ENCODE results near the gene ZNF57. TPM values are rescaled to one million over a fixed set of nuclear protein-coding genes. Genes with fewer than 3 reads are reported as not detected.
"Not testable (repeated sequence)": the region's sequence is repeated elsewhere in the genome, so short reads cannot be mapped to it uniquely, and the experiment has no call there.

The ZNF57 gene
- total RNA-seq, 1 experiment from 2014 or later, result 18.9 TPM

GRCh38 chr19:2877398-2878331 is 23.1 kb upstream of the ZNF57 start:
- H3K27ac ChIP-seq, result no peak overlapping the region
- H3K9me3 ChIP-seq (replicated peaks), result peaks cover 33% of the 10 kb centered on the region
- no peaks in the 10 kb centered on the region for H3K27me3 ChIP-seq
- H3K36me3 ChIP-seq, result peaks cover 87% of the 10 kb centered on the region
- no peaks in the 10 kb centered on the region for H3K4me1 ChIP-seq
- H3K4me3 ChIP-seq, result no peak overlapping the region
- DNase-seq, result no peak

DNA sequence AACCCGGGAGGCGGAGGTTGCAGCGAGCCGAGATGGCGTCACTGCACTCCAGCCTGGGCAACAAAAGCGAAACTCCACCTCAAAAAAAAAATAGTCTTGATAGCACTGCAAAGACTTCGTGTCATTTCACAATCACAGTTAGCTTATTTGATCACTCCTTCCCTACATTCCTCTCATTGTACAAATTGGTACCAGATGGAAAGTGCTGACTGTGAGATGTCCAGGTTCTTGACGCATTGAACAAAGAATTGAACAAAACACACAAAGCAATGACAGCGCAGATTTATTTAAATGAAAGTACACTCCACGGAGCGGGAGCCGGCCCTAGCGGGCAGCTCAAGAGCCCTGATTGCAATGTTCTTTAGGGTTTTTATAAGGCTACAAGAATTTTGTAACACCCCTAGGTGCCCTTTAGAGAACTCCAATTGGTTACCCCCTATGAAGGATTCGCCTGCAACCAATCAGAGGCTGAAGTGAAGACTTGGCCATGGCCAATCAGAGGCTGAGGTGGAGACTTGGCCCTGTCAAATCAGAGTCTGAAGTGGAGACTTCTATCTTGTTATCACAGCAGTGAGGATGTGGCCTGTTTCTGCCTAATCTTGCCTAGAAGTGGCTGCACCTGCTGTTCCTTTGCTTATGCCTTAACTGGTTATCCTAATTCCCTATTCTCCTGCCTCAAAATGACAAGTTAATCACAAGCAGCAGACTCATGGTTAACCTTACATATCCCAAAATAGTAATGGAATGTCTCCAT is 16.9 kb upstream of the ZNF57 start:
- Histone ChIP-seq H3K9me3 (replicated peaks) (peaks cover 10% of the 10 kb centered on the region), H3K27ac (no peak overlapping the region), H3K4me1 (peaks cover 4% of the 10 kb centered on the region), H3K4me3 (no peak overlapping the region), H3K36me3 (peaks cover 27% of the 10 kb centered on the region), H3K27me3 (no peaks in the 10 kb centered on the region)
- no peak for DNase-seq

DNA sequence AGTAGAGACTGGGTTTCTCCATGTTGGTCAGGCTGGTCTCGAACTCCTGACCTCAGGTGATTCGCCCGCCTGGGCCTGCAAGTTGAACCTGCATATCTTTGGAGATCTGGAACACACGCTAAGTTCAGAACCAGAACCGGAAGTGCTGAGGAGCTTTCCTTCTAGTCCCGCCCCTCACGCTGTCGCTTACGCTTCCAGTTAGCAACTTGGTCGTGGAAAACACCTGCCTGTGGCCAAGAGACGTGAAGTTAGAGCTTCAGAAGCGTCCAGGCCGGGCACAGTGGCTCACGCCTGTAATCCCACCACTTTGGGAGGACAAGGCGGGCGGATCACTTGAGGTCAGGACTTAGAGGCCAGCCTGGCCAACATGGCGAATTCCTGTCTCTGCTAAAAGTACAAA is 15.0 kb upstream of the ZNF57 start:
- Histone ChIP-seq H3K36me3 (peaks cover 10% of the 10 kb centered on the region; the same call in 1 of the 2 replicates), H3K27me3 (no peaks in the 10 kb centered on the region), H3K9me3 (replicated peaks) (no peaks in the 10 kb centered on the region; the same call in 1 of the 2 replicates), H3K4me1 (peaks cover 4% of the 10 kb centered on the region), H3K4me3 (no peak overlapping the region), H3K27ac (no peak overlapping the region)
- no peak for DNase-seq

- DNase-seq, result peak; percentile 47 to 85
- H3K36me3 ChIP-seq, result no peaks in the 10 kb centered on the region
- no peaks in the 10 kb centered on the region for H3K27me3 ChIP-seq
- H3K9me3 ChIP-seq (replicated peaks), result no peaks in the 10 kb centered on the region
- H3K4me3 ChIP-seq, result no peak overlapping the region
- H3K27ac ChIP-seq, result no peak overlapping the region
- peaks cover 4% of the 10 kb centered on the region for H3K4me1 ChIP-seq
These were observed 13.3 kb upstream of the ZNF57 start for GRCh38 chr19:2887391-2887914.

DNA sequence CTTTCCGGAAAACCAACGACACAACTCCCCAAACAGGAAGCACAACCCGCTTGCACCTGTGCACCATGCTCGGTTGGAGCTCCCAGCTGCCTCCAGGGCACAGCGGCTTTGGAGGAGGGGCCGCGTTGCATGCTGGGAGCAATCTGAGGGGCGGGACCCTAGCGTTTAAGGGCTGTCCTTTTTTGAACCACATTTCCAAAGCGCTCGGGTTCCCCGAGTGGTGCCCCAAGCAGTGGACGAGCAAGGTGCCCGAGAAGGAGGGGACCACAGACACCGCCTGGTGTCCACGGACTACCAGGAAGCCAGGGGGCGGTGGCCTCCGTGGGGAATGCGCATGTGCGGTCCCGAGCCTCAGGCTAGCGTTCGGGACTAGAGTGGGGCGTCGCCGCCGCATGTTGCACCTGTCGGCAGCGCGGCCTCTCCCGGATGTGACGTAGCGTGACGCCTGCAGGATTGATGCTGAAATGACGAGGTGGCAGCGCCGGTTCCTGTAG is 11.9 kb upstream of the ZNF57 start:
- Histone ChIP-seq H3K27me3 (no peaks in the 10 kb centered on the region), H3K9me3 (replicated peaks) (no peaks in the 10 kb centered on the region), H3K27ac (peak overlapping the region; percentile 82), H3K36me3 (no peaks in the 10 kb centered on the region), H3K4me1 (peaks cover 4% of the 10 kb centered on the region), H3K4me3 (peak overlapping the region; percentile 61)
- DNase-seq, result peak; percentile 86 to 88

- H3K4me3 ChIP-seq; H3K4me1 ChIP-seq; H3K9me3 ChIP-seq (replicated peaks); DNase-seq; H3K27me3 ChIP-seq; H3K36me3 ChIP-seq; H3K27ac ChIP-seq: not testable (repeated sequence)
These were observed 10.2 kb upstream of the ZNF57 start for GRCh38 chr19:2890531-2890930.

GRCh38 chr19:2896694-2897093 is 4.0 kb upstream of the ZNF57 start:
- no peaks in the 10 kb centered on the region for H3K27me3 ChIP-seq
- no peak overlapping the region for H3K27ac ChIP-seq

DNA sequence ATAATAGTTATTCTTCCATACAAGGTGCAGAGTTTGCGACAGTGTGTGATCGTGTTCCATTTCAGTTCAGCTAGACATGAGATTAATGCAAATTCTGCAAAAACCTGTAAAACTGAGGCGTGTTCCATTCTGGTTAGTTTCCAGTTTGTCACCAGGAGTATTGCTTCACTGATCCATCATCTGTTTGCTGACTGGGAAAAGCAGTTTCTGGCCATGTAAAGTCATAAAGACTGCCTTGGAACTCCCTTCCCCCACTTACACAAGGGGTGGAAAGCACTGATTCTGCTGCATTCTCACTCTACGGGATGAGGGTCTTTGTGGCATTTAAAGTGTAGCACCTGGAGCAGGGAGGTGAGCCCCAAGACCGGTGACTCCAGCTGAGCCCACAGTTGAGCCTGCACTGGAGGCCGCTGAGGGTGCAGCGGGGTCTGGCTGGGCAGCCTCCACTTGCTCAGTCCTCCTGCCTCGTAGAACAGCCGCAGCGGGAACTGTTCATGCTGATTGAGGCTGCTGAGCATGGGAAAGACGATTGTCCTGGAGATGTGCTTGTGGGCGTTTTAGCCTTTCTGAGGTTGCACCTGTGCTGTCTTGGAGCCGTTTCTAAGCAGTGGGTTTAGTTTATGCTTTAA is 2.0 kb downstream of the ZNF57 start:
- Histone ChIP-seq H3K4me3 (peak overlapping the region; percentile 89), H3K9me3 (replicated peaks) (no peaks in the 10 kb centered on the region; the same call in 1 of the 2 replicates), H3K27me3 (no peaks in the 10 kb centered on the region), H3K36me3 (peaks cover 15% of the 10 kb centered on the region; the same call in 1 of the 2 replicates), H3K27ac (peak overlapping the region; percentile 95), H3K4me1 (peaks cover 27% of the 10 kb centered on the region)
- DNase-seq, result peak; percentile 74 to 83

More at GRCh38 chr19:2896694-2897093, 4.0 kb upstream of the ZNF57 start:
- H3K4me3 ChIP-seq, result no peak overlapping the region
- H3K4me1 ChIP-seq, result no peaks in the 10 kb centered on the region
- no peak for DNase-seq
- no peaks in the 10 kb centered on the region for H3K36me3 ChIP-seq
- H3K9me3 ChIP-seq (replicated peaks), result 0 out of 2 replicates have a peak, but pooled peaks cover 4% of the 10 kb centered on the region

DNA sequence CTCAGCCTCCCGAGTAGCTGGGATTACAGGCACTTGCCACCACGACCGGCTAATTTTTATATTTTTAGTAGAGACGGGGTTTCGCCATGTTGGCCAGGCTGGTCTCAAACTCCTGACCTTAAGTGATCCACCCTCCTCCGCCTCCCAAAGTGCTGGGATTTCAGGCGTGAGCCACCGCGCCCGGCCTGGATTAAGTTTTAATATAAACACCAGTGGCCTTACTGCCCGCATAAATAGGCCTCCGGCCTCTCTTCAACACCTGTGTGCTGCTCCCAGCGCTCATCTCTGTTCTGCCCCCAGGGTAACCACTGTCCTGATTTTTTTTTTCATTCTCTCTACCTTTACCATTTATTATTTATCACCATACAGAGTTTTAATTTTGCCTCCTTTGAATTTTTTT is 2.6 kb downstream of the ZNF57 start:
- Histone ChIP-seq H3K4me3 (peak overlapping the region; percentile 89), H3K4me1 (peaks cover 27% of the 10 kb centered on the region), H3K27ac (peak overlapping the region; percentile 95), H3K36me3 (peaks cover 18% of the 10 kb centered on the region; the same call in 1 of the 2 replicates)
- not testable (repeated sequence) for H3K9me3 ChIP-seq (replicated peaks); H3K27me3 ChIP-seq
- DNase-seq, result peak; percentile 67 to 77

DNA sequence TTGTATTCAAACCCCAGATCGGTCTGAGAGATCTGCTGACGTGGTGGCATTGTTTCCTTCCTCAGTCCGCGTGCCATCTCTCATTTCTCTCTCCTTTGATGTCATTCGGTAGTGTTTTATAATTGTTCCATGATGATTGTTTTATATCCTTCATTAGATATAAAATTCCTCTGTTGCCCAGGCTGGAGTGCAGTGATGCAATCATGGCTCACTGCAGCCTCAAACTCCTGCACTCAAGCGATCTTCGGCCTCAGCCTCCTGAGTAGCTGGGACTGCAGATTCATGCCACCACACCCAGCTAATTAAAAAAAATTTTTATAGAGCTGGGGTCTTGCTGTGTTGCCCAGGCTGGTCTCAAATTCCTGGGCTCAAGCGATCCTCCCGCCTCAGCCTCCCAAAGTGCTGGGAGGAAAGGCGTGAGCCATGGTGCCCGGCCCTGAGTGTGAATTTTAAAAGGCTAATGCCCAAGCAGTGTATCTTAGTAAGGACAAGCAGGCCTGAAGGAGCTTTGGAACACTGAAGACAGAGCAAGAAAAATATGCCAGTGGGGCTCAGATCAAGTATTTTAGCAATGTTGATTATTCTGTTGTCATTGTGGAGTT is 5.3 kb downstream of the ZNF57 start:
- Histone ChIP-seq H3K36me3 (peaks cover 22% of the 10 kb centered on the region; the same call in 1 of the 2 replicates), H3K27ac (no peak overlapping the region), H3K27me3 (no peaks in the 10 kb centered on the region), H3K9me3 (replicated peaks) (peaks cover 2% of the 10 kb centered on the region; the same call in 1 of the 2 replicates), H3K4me3 (no peak overlapping the region), H3K4me1 (peaks cover 32% of the 10 kb centered on the region)
- DNase-seq, result no peak

DNA sequence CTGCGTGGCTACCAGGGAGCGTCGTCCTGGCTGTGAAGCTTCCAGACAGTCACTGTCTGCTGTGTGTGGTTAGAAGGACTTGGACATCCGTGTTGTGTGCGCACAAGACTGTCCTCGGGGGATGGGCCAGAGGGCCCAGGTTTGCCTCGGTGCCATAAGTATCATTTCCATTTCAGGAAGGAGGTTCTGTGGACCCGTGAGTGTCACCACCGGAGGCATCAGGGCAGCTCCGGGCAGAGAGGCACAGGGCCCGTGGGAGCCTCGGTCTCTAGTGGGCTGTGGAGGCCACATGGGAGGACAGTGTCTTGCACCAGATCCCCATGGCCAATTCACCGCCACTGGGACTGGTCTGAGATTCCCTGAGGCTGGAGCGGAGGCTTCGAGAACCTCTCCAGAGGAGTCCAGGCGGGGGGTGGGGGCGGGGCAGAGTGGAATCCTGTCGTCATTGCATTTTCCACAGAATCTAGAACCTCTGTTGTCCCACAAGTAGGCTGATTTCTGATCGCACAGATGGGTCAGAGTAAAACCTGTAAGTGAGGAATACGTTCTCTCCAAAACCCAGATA is 6.0 kb downstream of the ZNF57 start:
- H3K4me1 ChIP-seq, result peaks cover 32% of the 10 kb centered on the region
- no peak overlapping the region for H3K27ac ChIP-seq
- DNase-seq, result no peak
- no peak overlapping the region for H3K4me3 ChIP-seq
- H3K9me3 ChIP-seq (replicated peaks), result peaks cover 6% of the 10 kb centered on the region; the same call in 1 of the 2 replicates
- H3K36me3 ChIP-seq, result peaks cover 24% of the 10 kb centered on the region; the same call in 1 of the 2 replicates
- H3K27me3 ChIP-seq, result no peaks in the 10 kb centered on the region

DNA sequence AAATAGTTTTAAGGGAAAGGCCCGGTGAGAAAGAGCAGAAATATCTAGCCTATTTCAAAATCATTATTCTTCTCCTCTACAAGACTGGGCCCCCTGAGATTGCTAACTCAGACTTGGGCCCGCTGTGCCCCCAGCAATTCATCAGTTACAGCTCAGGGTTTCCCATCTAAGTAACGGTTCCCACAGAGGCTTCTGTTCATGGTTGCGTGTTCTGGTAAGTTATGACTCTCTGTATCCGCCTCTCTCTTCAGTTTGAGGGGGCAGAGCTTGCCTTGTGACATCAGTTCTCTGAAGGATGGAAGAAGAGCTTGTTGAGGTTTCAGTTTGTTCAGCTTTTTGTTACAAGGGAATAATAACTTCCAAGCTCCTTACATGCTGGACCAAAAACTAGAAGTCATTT is 11.6 kb downstream of the ZNF57 start:
- no peak for DNase-seq
- H3K27ac ChIP-seq, result no peak overlapping the region

GRCh38 chr19:2917275-2918184 is 16.8 kb downstream of the ZNF57 start:
- no peaks in the 10 kb centered on the region; the same call in 1 of the 2 replicates for H3K27me3 ChIP-seq
- DNase-seq, result no peak
- peaks cover 73% of the 10 kb centered on the region for H3K36me3 ChIP-seq
- H3K4me1 ChIP-seq, result no peaks in the 10 kb centered on the region
- H3K9me3 ChIP-seq (replicated peaks), result peaks cover 26% of the 10 kb centered on the region
- H3K4me3 ChIP-seq, result no peak overlapping the region
- H3K27ac ChIP-seq, result no peak overlapping the region

More for the DNA sequence above, 11.6 kb downstream of the ZNF57 start:
- H3K27me3 ChIP-seq, result no peaks in the 10 kb centered on the region; the same call in 1 of the 2 replicates
- H3K4me3 ChIP-seq, result no peak overlapping the region
- peaks cover 27% of the 10 kb centered on the region for H3K9me3 ChIP-seq (replicated peaks)
- peaks cover 56% of the 10 kb centered on the region for H3K36me3 ChIP-seq
- H3K4me1 ChIP-seq, result peaks cover 5% of the 10 kb centered on the region; the same call in 1 of the 2 replicates

Measured in SJCRH30 (cell line).